Trophoblast cell (in vitro differentiated cells and primary cell): ENCODE measurements around the gene ROR2.
A peak's percentile ranks its signal among the peaks of the same experiment; 100 is the strongest.
"Not testable (repeated sequence)": the region's sequence is repeated elsewhere in the genome, so short reads cannot be mapped to it uniquely, and the experiment has no call there.

Experiments
- DNase-seq, 2 donors: peaks; one replicate each; pipeline ENCODE4 v3.0.0-alpha.2; 2016
- H2AFZ ChIP-seq: 2 replicates; pipeline ENCODE4 v1.6.1; 2013; ENCODE audit warnings: low read length, moderate library complexity, mild to moderate bottlenecking; ENCODE audit not compliant: insufficient read depth, poor library complexity
- H2AK5ac ChIP-seq: 2 replicates; pipeline ENCODE4 v1.6.1; 2013; ENCODE audit warnings: mild to moderate bottlenecking, low read length
- H2BK120ac ChIP-seq: 2 replicates; pipeline ENCODE4 v1.6.1; 2013; ENCODE audit warnings: low read length, mild to moderate bottlenecking, moderate library complexity; ENCODE audit not compliant: insufficient read depth, poor library complexity
- H2BK12ac ChIP-seq: 2 replicates; pipeline ENCODE4 v1.6.1; 2013; ENCODE audit warnings: mild to moderate bottlenecking, low read length, moderate library complexity
- H2BK5ac ChIP-seq: 2 replicates; pipeline ENCODE4 v1.6.1; 2013; ENCODE audit warnings: low read length, low read depth, moderate library complexity, mild to moderate bottlenecking; ENCODE audit not compliant: poor library complexity
- H3K14ac ChIP-seq: 2 replicates; pipeline ENCODE4 v1.6.1; 2013; ENCODE audit warnings: mild to moderate bottlenecking, low read length
- H3K18ac ChIP-seq: 2 replicates; pipeline ENCODE4 v1.6.1; 2013; ENCODE audit warnings: mild to moderate bottlenecking, low read length
- H3K23ac ChIP-seq: 2 replicates; pipeline ENCODE4 v1.6.1; 2013; ENCODE audit warnings: low read length
- H3K27ac ChIP-seq: 2 replicates; pipeline ENCODE4 v1.5.1; 2013; ENCODE audit warnings: low read depth, mild to moderate bottlenecking, inconsistent platforms, low read length, moderate library complexity
- H3K27me3 ChIP-seq: 2 replicates; pipeline ENCODE4 v1.6.1; 2013; ENCODE audit warnings: inconsistent platforms, mild to moderate bottlenecking, low read length, moderate library complexity; ENCODE audit not compliant: insufficient read depth
- H3K36me3 ChIP-seq, 2 experiments: 1 replicate in 1 of 2; 2 replicates in 1 of 2; pipeline ENCODE4 v1.6.1; 2013; ENCODE audit warnings: low read length in 2 of 2, mild to moderate bottlenecking in 2 of 2, moderate library complexity in 1 of 2; ENCODE audit not compliant: insufficient read depth in 2 of 2, control insufficient read depth in 1 of 2
- H3K4ac ChIP-seq: 2 replicates; pipeline ENCODE4 v1.6.1; 2013; ENCODE audit warnings: low read depth, mild to moderate bottlenecking, low read length, moderate library complexity
- H3K4me1 ChIP-seq, 2 experiments: 1 replicate in 1 of 2; 2 replicates in 1 of 2; pipeline ENCODE4 v1.6.1; 2013; ENCODE audit warnings: low read length in 2 of 2, mild to moderate bottlenecking in 2 of 2, moderate library complexity in 1 of 2; ENCODE audit not compliant: insufficient read depth in 2 of 2, control insufficient read depth in 1 of 2
- H3K4me2 ChIP-seq: 2 replicates; pipeline ENCODE4 v1.6.1; 2013; ENCODE audit warnings: inconsistent platforms, mild to moderate bottlenecking, low read length, moderate library complexity
- H3K4me3 ChIP-seq: 2 replicates; pipeline ENCODE4 v1.5.1; 2013; ENCODE audit warnings: mild to moderate bottlenecking, low read depth, low read length, inconsistent platforms
- H3K79me1 ChIP-seq: one replicate; pipeline ENCODE4 v1.6.1; 2013; ENCODE audit warnings: low read length
- H3K79me2 ChIP-seq: 2 replicates; pipeline ENCODE4 v1.6.1; 2013; ENCODE audit warnings: low read length, mild to moderate bottlenecking; ENCODE audit not compliant: control insufficient read depth, insufficient read depth, poor library complexity
- H3K9ac ChIP-seq: 2 replicates; pipeline ENCODE4 v1.6.1; 2013; ENCODE audit warnings: mild to moderate bottlenecking, low read length
- H3K9me3 ChIP-seq: 2 replicates; pipeline ENCODE4 v1.6.1; 2013; ENCODE audit warnings: low read depth, mild to moderate bottlenecking, control low read depth, inconsistent platforms, low read length; ENCODE audit not compliant: insufficient read depth
- H4K12ac ChIP-seq: 2 replicates; pipeline ENCODE4 v1.6.1; 2013; ENCODE audit warnings: low read depth, mild to moderate bottlenecking, low read length, moderate library complexity
- H4K8ac ChIP-seq: 2 replicates; pipeline ENCODE4 v1.6.1; 2013; ENCODE audit warnings: low read depth, mild to moderate bottlenecking, low read length, moderate library complexity
- H4K91ac ChIP-seq: one replicate; pipeline ENCODE4 v1.6.1; 2013; ENCODE audit warnings: low read depth, mild to moderate bottlenecking, low read length, moderate library complexity
- WGBS: extraction: QIAGEN DNeasy Blood & Tissue Kit; methylation state at CpG from one replicate; pipeline ENCODE4 v1.1.7; 2013; ENCODE audit warnings: missing lambda C conversion rate; ENCODE audit not compliant: insufficient read length, insufficient coverage; ENCODE audit errors: extremely low coverage; 5-methylcytosine and 5-hydroxymethylcytosine counted together

Gene ROR2

DNA sequence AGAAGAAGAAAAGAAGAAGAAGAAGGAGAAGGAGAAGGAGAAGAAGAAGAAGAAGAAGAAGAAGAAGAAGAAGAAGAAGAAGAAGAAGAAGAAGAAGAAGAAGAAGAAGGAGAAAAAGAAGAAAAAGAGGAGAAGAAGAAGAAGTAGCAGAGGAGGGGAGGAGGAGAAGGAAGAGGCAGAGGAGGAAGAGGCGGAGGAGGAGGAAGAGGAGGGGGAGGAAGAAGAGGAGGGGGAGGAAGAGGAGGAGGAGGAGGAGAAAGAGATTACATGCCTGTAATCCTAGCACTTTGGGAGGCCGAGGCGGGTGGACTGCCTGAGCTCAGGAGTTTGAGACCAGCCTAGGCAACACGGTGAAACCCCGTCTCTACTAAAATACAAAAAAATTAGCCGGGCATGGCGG, 315.2 kb downstream of the ROR2 start:
- H2BK120ac ChIP-seq, H3K4me2 ChIP-seq, DNase-seq, H2BK12ac ChIP-seq, H4K8ac ChIP-seq, H2AFZ ChIP-seq, H3K36me3 ChIP-seq, H4K91ac ChIP-seq, H3K23ac ChIP-seq, H4K12ac ChIP-seq, H3K4ac ChIP-seq, H3K4me1 ChIP-seq, H3K27me3 ChIP-seq, H3K14ac ChIP-seq, H3K27ac ChIP-seq, H3K79me1 ChIP-seq, H3K79me2 ChIP-seq, H3K4me3 ChIP-seq, H3K9ac ChIP-seq, H3K9me3 ChIP-seq, H2BK5ac ChIP-seq, H2AK5ac ChIP-seq, H3K18ac ChIP-seq: not testable (repeated sequence)
- WGBS, result no CpG with 5 or more reads among the region's 7 CpGs

DNA sequence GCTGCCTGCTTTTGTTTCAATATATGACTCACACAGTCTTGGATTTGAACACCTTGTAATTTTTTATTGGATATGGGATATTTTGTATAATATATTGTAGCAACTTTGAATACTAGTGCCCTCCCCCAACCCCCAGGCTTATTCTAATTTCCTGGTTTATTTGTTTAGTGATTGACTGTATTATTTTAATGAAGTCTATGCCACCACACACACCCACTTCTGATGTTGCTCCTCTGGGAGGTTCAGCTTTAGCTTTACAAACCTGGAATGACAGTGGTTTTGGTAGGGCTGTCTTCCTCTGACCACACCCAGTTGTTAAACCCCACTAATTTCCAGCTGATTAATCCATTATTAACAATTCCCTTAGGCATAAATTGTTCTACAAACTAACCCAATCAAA, 320.3 kb downstream of the ROR2 start:
- no peak overlapping the region for H2BK120ac ChIP-seq
- no peak overlapping the region for H2BK12ac ChIP-seq
- no peak overlapping the region for H2AK5ac ChIP-seq
- no peak overlapping the region for H3K4me2 ChIP-seq
- DNase-seq, result no peak
- H4K8ac ChIP-seq, result no peak overlapping the region
- H3K4me3 ChIP-seq, result no peak overlapping the region
- no peaks in the 10 kb centered on the region for H3K79me1 ChIP-seq
- H4K12ac ChIP-seq, result no peak overlapping the region
- H2BK5ac ChIP-seq, result no peak overlapping the region
- no peak overlapping the region for H4K91ac ChIP-seq
- H3K9ac ChIP-seq, result no peak overlapping the region
- no peak overlapping the region for H3K4ac ChIP-seq
- H3K27me3 ChIP-seq, result no peaks in the 10 kb centered on the region
- H3K23ac ChIP-seq, result no peak overlapping the region
- H3K14ac ChIP-seq, result no peak overlapping the region
- no peaks in the 10 kb centered on the region for H3K9me3 ChIP-seq
- no peak overlapping the region for H2AFZ ChIP-seq
- no peaks in the 10 kb centered on the region for H3K4me1 ChIP-seq
- H3K79me2 ChIP-seq, result no peaks in the 10 kb centered on the region
- H3K36me3 ChIP-seq, result no peaks in the 10 kb centered on the region
- no peak overlapping the region for H3K18ac ChIP-seq
- H3K27ac ChIP-seq, result no peak overlapping the region

DNA sequence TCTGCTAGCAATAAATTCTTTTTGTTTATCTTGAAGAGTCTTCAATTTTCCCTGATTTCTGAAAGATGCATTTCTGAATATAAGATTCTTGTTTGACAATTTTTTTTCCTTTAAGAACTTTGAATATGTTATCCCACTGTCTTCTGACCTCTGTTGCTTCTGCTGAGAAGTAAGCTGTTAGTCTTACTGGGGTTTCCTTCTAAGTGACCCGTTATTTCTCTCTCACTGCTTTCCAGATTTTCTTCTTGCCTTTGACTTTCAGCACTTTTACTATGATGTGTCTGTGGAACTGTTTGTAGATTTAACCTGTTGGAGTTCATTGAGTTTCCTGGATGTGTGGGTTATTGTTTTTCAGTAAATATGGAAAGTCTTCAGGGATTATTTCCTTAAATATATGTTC, 321.1 kb downstream of the ROR2 start:
- Histone ChIP-seq H3K4ac (no peak overlapping the region), H3K18ac (no peak overlapping the region), H2BK12ac (no peak overlapping the region), H2AK5ac (no peak overlapping the region), H3K4me3 (no peak overlapping the region), H3K4me1 (no peaks in the 10 kb centered on the region), H3K9ac (no peak overlapping the region), H3K4me2 (no peak overlapping the region), H3K14ac (no peak overlapping the region), H4K8ac (no peak overlapping the region), H2BK120ac (no peak overlapping the region), H3K23ac (no peak overlapping the region), H3K36me3 (no peaks in the 10 kb centered on the region), H3K27me3 (no peaks in the 10 kb centered on the region), H4K91ac (no peak overlapping the region), H3K79me2 (no peaks in the 10 kb centered on the region), H2AFZ (no peak overlapping the region), H3K79me1 (no peaks in the 10 kb centered on the region), H4K12ac (no peak overlapping the region), H3K9me3 (no peaks in the 10 kb centered on the region), H3K27ac (no peak overlapping the region), H2BK5ac (no peak overlapping the region)
- no peak for DNase-seq
- no CpG with 5 or more reads among the region's 1 CpG for WGBS

DNA sequence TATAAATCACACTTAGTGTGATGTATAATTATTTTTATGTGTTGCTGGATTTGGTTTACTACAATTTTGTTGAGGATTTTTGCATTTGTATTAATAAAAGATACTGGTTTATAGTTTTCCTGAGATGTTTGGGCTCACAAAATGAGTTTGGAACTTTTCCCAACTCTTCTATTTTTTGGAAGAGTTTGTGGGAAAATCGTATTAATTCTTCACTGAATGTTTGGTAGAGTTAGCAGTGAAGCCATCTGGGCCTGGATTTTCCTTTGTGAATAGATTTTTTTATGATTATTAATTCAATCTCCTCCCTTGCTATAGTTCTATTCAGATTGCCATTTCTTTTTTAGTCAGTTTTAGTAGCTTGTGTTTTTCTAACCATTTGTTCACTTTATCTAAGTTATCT, 324.7 kb downstream of the ROR2 start:
- Histone ChIP-seq H3K79me1 (no peaks in the 10 kb centered on the region), H2AK5ac (no peak overlapping the region), H3K27ac (no peak overlapping the region), H4K8ac (no peak overlapping the region), H3K4me2 (no peak overlapping the region), H3K27me3 (no peaks in the 10 kb centered on the region), H3K4ac (no peak overlapping the region), H3K9ac (no peak overlapping the region), H3K14ac (no peak overlapping the region), H3K4me3 (no peak overlapping the region), H3K36me3 (no peaks in the 10 kb centered on the region), H2AFZ (no peak overlapping the region), H3K9me3 (no peaks in the 10 kb centered on the region), H3K18ac (no peak overlapping the region), H2BK120ac (no peak overlapping the region), H2BK12ac (no peak overlapping the region), H3K79me2 (no peaks in the 10 kb centered on the region), H2BK5ac (no peak overlapping the region), H3K4me1 (no peaks in the 10 kb centered on the region), H4K12ac (no peak overlapping the region), H4K91ac (no peak overlapping the region), H3K23ac (no peak overlapping the region)
- DNase-seq, result no peak
- no CpG with 5 or more reads among the region's 1 CpG for WGBS

DNA sequence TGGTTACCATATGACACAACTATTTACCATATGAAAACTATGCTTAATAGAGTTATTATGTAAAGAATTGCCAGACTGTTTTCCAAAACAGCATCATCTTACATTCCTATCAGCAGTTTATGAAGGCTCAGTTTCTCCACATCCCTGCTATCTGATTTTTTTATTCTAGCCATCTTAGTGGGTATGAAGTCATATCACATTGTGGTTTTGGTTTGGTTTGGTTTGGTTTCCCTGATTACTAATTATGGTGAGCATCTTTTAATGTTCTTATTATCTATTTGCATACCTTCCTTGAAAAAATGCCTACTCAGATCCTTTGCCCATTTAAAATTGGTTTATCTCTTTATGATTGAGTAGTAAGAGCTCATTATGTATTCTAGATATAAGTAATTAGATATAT, 327.0 kb downstream of the ROR2 start:
- Histone ChIP-seq H3K79me1 (no peaks in the 10 kb centered on the region), H2BK5ac (no peak overlapping the region), H3K9me3 (no peaks in the 10 kb centered on the region), H2BK12ac (no peak overlapping the region), H3K18ac (no peak overlapping the region), H3K23ac (no peak overlapping the region), H3K36me3 (no peaks in the 10 kb centered on the region), H3K27me3 (no peaks in the 10 kb centered on the region), H3K27ac (no peak overlapping the region), H3K4ac (no peak overlapping the region), H3K4me2 (no peak overlapping the region), H3K79me2 (no peaks in the 10 kb centered on the region), H3K14ac (no peak overlapping the region), H2BK120ac (no peak overlapping the region), H4K91ac (no peak overlapping the region), H3K4me3 (no peak overlapping the region), H2AK5ac (no peak overlapping the region), H4K8ac (no peak overlapping the region), H2AFZ (no peak overlapping the region), H3K4me1 (no peaks in the 10 kb centered on the region), H3K9ac (no peak overlapping the region), H4K12ac (no peak overlapping the region)
- DNase-seq, result peak in 1 of 2 donors; percentile 16
